Measurements from ENCODE around the gene LRRC74B.

DNA sequence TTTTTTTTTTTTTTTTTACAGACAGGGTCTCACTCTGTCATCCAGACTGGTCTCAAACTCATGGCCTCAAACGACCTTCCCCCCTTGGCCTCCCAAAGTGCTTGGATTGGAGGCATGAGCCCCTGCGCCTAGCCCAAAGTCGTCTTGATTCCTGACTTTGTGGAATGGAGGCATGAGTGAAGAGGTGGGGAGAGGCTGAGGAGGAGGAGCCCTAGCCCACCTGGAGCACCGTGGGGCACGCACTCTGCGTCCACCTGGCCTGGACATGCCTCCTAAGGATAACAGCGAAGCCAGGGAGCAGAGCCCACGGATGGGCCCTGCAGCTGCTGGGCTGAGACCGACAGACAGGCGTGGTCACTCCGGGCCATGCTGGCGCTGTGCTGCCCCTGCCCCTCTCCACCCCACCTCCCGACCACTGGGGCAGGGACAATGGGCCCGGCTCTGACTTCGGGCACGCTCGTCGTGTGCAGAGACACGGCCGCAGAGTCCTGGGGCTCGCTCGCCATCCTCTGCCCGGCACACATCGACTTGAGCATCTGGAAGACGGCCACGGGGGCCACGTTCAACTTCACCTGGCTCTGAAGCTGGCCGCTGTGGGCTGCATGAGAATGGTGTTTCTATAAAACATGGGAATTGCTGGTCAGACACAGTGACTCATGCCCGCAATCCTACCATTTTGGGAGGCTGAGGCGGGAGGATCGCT, 34.8 kb downstream of the LRRC74B start:
- TF ChIP-seq, protein P1, sequence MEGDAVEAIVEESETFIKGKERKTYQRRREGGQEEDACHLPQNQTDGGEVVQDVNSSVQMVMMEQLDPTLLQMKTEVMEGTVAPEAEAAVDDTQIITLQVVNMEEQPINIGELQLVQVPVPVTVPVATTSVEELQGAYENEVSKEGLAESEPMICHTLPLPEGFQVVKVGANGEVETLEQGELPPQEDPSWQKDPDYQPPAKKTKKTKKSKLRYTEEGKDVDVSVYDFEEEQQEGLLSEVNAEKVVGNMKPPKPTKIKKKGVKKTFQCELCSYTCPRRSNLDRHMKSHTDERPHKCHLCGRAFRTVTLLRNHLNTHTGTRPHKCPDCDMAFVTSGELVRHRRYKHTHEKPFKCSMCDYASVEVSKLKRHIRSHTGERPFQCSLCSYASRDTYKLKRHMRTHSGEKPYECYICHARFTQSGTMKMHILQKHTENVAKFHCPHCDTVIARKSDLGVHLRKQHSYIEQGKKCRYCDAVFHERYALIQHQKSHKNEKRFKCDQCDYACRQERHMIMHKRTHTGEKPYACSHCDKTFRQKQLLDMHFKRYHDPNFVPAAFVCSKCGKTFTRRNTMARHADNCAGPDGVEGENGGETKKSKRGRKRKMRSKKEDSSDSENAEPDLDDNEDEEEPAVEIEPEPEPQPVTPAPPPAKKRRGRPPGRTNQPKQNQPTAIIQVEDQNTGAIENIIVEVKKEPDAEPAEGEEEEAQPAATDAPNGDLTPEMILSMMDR (conservative IDR thresholded peaks at IDR 0.05 in 1 of 2, IDR thresholded peaks at IDR 0.05 in 1 of 2; ENCODE audit: low read depth in 1 of 2, low read length in 2 of 2), result no peak
- TF ChIP-seq EZH2 (IDR thresholded peaks at IDR 0.05; ENCODE audit: low read length, missing control alignments), result no peak

Data from fibroblast of lung (primary cell).